AG04450 (cell line): ENCODE data around the gene FOLR2. TPM values are rescaled to one million over a fixed set of nuclear protein-coding genes. Genes with fewer than 3 reads are reported as not detected.

Experiments
- CTCF ChIA-PET: fragments of 300-600, 350-600 bp; formaldehyde crosslinking; extraction: SDS; loops from one replicate; lab custom pipeline; 2022; ENCODE audit warnings: antibody characterized with exemption, inconsistent platforms; lab: Charles Lee
- POLR2A ChIA-PET: fragments of 350-600 bp; formaldehyde crosslinking; extraction: SDS; loops from one replicate; lab custom pipeline; 2021; ENCODE audit warnings: antibody characterized with exemption, inconsistent platforms; lab: Yijun Ruan, JAX
- DNase-seq: peaks from one replicate; pipeline ENCODE4 v3.0.0-alpha.2; 2011; ENCODE audit warnings: low read depth, low spot score
- H3K27ac ChIP-seq: one replicate; pipeline ENCODE4 v1.5.1; 2012; ENCODE audit warnings: low read depth, low read length, control low read depth
- H3K27me3 ChIP-seq: one replicate; pipeline ENCODE4 v1.6.0; 2012; ENCODE audit warnings: low read length; ENCODE audit not compliant: control insufficient read depth, insufficient read depth
- H3K4me3 ChIP-seq: 2 replicates; pipeline ENCODE4 v1.5.1; 2011; ENCODE audit warnings: mild to moderate bottlenecking, low read depth, low read length, control low read depth
- H3K9me3 ChIP-seq: 2 replicates; pipeline ENCODE4 v1.5.1; 2012; ENCODE audit warnings: low read length; ENCODE audit not compliant: control insufficient read depth, insufficient read depth
- CTCF ChIP-seq: IDR thresholded peaks from 2 replicates; pipeline ENCODE4 v1.5.1; 2011; ENCODE audit warnings: low read depth, low read length, control low read depth, inconsistent platforms
- polyA plus RNA-seq: library from polyadenylated mRNA; depleted of rRNA; stranded (reverse); fragments of >200 nt; gene quantifications from 2 replicates; pipeline ENCODE4 v1.2.3, GENCODE V29; 2011

FOLR2 gene
- polyA plus RNA-seq, 1 experiment = not detected

- ChIA-PET CTCF (interaction anchor here (3.8 kb wide), 1 partner anchor 25 kb away, joined by 14 read pairs; no protein-coding TSS in a partner anchor), POLR2A (no interaction called here)
- H3K4me3 ChIP-seq = no peak overlapping the region
- no peak for TF ChIP-seq CTCF
- no peaks in the 10 kb centered on the region for H3K9me3 ChIP-seq
- H3K27ac ChIP-seq = no peak overlapping the region
- H3K27me3 ChIP-seq = peaks cover 19% of the 10 kb centered on the region
- no peak for DNase-seq
Observed at GRCh38 chr11:72208281-72208680, 8.3 kb upstream of the FOLR2 start.

- Histone ChIP-seq H3K27me3 (peaks cover 19% of the 10 kb centered on the region), H3K9me3 (no peaks in the 10 kb centered on the region), H3K4me3 (no peak overlapping the region), H3K27ac (no peak overlapping the region)
- POLR2A ChIA-PET = no interaction called here
- TF ChIP-seq CTCF = no peak
- CTCF ChIA-PET = no interaction called here
- DNase-seq = no peak
Observed at GRCh38 chr11:72209101-72209500, 7.5 kb upstream of the FOLR2 start.

GRCh38 chr11:72217841-72218240, 1.2 kb downstream of the FOLR2 start:
- TF ChIP-seq CTCF = no peak
- CTCF ChIA-PET = interaction anchor here (2.8 kb wide), 1 partner anchor 35 kb away, joined by 9 read pairs; no protein-coding TSS in a partner anchor
- POLR2A ChIA-PET = no interaction called here
- Histone ChIP-seq H3K27me3 (peaks cover 27% of the 10 kb centered on the region), H3K27ac (no peak overlapping the region), H3K4me3 (no peak overlapping the region), H3K9me3 (no peaks in the 10 kb centered on the region)
- DNase-seq = no peak

- Histone ChIP-seq H3K27me3 (peaks cover 27% of the 10 kb centered on the region), H3K4me3 (no peak overlapping the region), H3K27ac (no peak overlapping the region), H3K9me3 (no peaks in the 10 kb centered on the region)
- TF ChIP-seq CTCF = no peak
- no peak for DNase-seq
- CTCF ChIA-PET = interaction anchor here (2.8 kb wide), 1 partner anchor 35 kb away, joined by 9 read pairs; no protein-coding TSS in a partner anchor
- POLR2A ChIA-PET = no interaction called here
Observed at GRCh38 chr11:72218251-72218745, 1.7 kb downstream of the FOLR2 start.

GRCh38 chr11:72220696-72221363, 4.2 kb downstream of the FOLR2 start:
- DNase-seq = no peak
- no peak for TF ChIP-seq CTCF
- no peak overlapping the region for H3K27ac ChIP-seq
- POLR2A ChIA-PET = no interaction called here
- peaks cover 23% of the 10 kb centered on the region for H3K27me3 ChIP-seq
- H3K9me3 ChIP-seq = no peaks in the 10 kb centered on the region
- CTCF ChIA-PET = no interaction called here
- H3K4me3 ChIP-seq = no peak overlapping the region
